CD4-positive, alpha-beta memory T cell (primary cell): ENCODE results near the gene FBLN7. TPM values are rescaled to one million over a fixed set of nuclear protein-coding genes. Genes with fewer than 3 reads are reported as not detected.
A peak's percentile ranks its signal among the peaks of the same experiment; 100 is the strongest.

Experiments used
- CTCF ChIA-PET: fragments of 350-600 bp; sonication (Branson Sonifier 250); formaldehyde crosslinking; loops from one replicate; lab custom pipeline; 2021; ENCODE audit warnings: inconsistent platforms; ENCODE audit not compliant: partially characterized antibody; lab: Charles Lee
- POLR2A ChIA-PET: fragments of 350-600 bp; sonication (Branson Sonifier 250); formaldehyde crosslinking; loops from one replicate; lab custom pipeline; 2021; ENCODE audit not compliant: partially characterized antibody; lab: Charles Lee
- DNase-seq, 5 donors: peaks; one replicate each; pipeline versions ENCODE4 v3.0.0 to v3.0.0-alpha.2; 2020 to 2022; ENCODE audit warnings: mixed read lengths in 1 of 5
- H3K27ac ChIP-seq: one replicate; pipeline ENCODE4 v1.7.0; 2013; ENCODE audit warnings: low read depth, low read length
- H3K27me3 ChIP-seq: 2 replicates; pipeline ENCODE4 v1.7.0; 2013; ENCODE audit warnings: mild to moderate bottlenecking, low read length, moderate library complexity; ENCODE audit not compliant: insufficient read depth
- H3K36me3 ChIP-seq: 2 replicates; pipeline ENCODE4 v1.7.0; 2013; ENCODE audit warnings: mild to moderate bottlenecking, low read length, moderate library complexity; ENCODE audit not compliant: insufficient read depth
- H3K4me1 ChIP-seq: 2 replicates; pipeline ENCODE4 v1.7.0; 2013; ENCODE audit warnings: mild to moderate bottlenecking, low read length, moderate library complexity; ENCODE audit not compliant: insufficient read depth
- H3K4me3 ChIP-seq, 2 donors: one replicate each; pipeline ENCODE4 v1.7.0; 2013; ENCODE audit warnings: low read length in 2 of 2, mild to moderate bottlenecking in 1 of 2
- H3K9me3 ChIP-seq, 2 donors: one replicate each; pipeline ENCODE4 v1.7.0; 2013; ENCODE audit warnings: low read length in 2 of 2, control low read depth in 1 of 2; ENCODE audit not compliant: control insufficient read depth in 1 of 2
- H3K27ac Mint-ChIP-seq, 7 donors: one replicate each; pipeline ENCODE4 v1.8.0; 2020 to 2021; ENCODE audit warnings: mixed read lengths in 7 of 7, mild to moderate bottlenecking in 6 of 7, inconsistent platforms in 3 of 7, moderate library complexity in 3 of 7
- H3K27me3 Mint-ChIP-seq, 2 donors: one replicate each; pipeline ENCODE4 v1.8.0; 2020 to 2021; ENCODE audit warnings: mixed read lengths in 2 of 2
- H3K36me3 Mint-ChIP-seq, 2 donors: one replicate each; pipeline ENCODE4 v1.8.0; 2020 to 2021; ENCODE audit warnings: mixed read lengths in 2 of 2, inconsistent platforms in 1 of 2, mild to moderate bottlenecking in 1 of 2
- H3K4me1 Mint-ChIP-seq, 4 donors: one replicate each; pipeline ENCODE4 v1.8.0; 2020 to 2021; ENCODE audit warnings: mixed read lengths in 4 of 4, mild to moderate bottlenecking in 1 of 4
- H3K4me3 Mint-ChIP-seq, 8 donors: one replicate each; pipeline ENCODE4 v1.8.0; 2020 to 2021; ENCODE audit warnings: mixed read lengths in 8 of 8, mild to moderate bottlenecking in 7 of 8, moderate library complexity in 6 of 8, inconsistent platforms in 3 of 8
- H3K9me3 Mint-ChIP-seq, 8 donors: one replicate each; pipeline ENCODE4 v1.8.0; 2020 to 2021; ENCODE audit warnings: mixed read lengths in 8 of 8, mild to moderate bottlenecking in 5 of 8, inconsistent platforms in 3 of 8, moderate library complexity in 1 of 8
- intact Hi-C: fragments of 100-400 bp; cut with micrococcal nuclease; formaldehyde crosslinking; loops from one replicate; pipeline ENCODE4 v1.15.1; 2023
- polyA plus RNA-seq, 2 donors: library from polyadenylated mRNA; unstranded; fragments of 300-500 nt; fragmentation: Illumina TruSeq; gene quantifications; one replicate each; pipeline ENCODE4 v1.2.3, GENCODE V29; 2021
- total RNA-seq, 2 experiments: library from RNA; stranded (reverse); gene quantifications; one replicate each; pipeline ENCODE4 v1.2.3, GENCODE V29; 2021

FBLN7 gene
- total and polyA plus RNA-seq, 4 experiments from 2014 or later = 29.3 to 41.2 (median 35.7) TPM

GRCh38 chr2:112183327-112184025, 45.3 kb downstream of the FBLN7 start:
- Histone ChIP-seq H3K4me1 (peaks cover 71% of the 10 kb centered on the region), H3K27me3 (no peaks in the 10 kb centered on the region)

DNA sequence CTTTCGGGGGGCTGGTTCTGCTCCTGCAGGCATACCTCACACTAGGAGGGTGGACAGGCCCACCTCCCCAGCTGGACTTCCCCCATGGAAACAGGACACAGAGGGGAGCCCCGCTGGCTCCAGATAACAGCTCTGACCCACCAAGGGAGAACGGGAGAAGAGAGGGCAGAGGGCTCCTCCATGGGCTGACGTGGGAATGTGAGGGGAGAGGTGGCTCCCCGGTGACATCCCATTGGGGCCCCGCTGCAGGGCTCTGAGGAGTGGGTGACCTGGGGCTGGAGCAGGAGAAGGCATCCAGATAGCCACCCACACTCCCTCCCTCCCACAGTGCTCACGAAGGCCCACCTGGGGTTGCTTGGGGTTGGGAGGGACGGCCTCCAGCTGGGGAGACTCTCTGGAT, 45.9 kb downstream of the FBLN7 start:
- H3K36me3 ChIP-seq = peaks cover 4% of the 10 kb centered on the region
- ChIA-PET CTCF (interaction anchor here (3.1 kb wide), 1 partner anchor 72 kb away, joined by 17 read pairs; the partner anchor contains the start of gene ZC3H8), POLR2A (interaction anchor here (1.7 to 6.6 kb wide), 5 partner anchors 10 to 990 kb away, joined by 4 to 73 read pairs (median 41); partner anchors contain the start of genes PSD4 and ZC3H8)
- peak overlapping the region in 1 of 2 donors; percentile 28 for H3K4me3 ChIP-seq
- intact Hi-C loops = loop anchor here (10.0 kb wide), 1 partner anchor 1059 kb away; the partner anchor contains the start of gene BCL2L11
- Mint-ChIP-seq H3K4me3 (peak overlapping the region in 6 of 8 donors; percentile 87 to 94 (median 90)), H3K9me3 (no peaks in the 10 kb centered on the region), H3K27ac (peak overlapping the region; percentile 93 to 98 (median 96)), H3K27me3 (peaks cover 0 to 1% of the 10 kb centered on the region in 2 donors), H3K36me3 (peaks cover 4 to 34% of the 10 kb centered on the region in 2 donors), H3K4me1 (peaks cover 61 to 92% (median 76%) of the 10 kb centered on the region in 4 donors)
- DNase-seq = no peak
- no peaks in the 10 kb centered on the region for H3K9me3 ChIP-seq
- H3K4me1 ChIP-seq = peaks cover 77% of the 10 kb centered on the region
- no peaks in the 10 kb centered on the region for H3K27me3 ChIP-seq
- peak overlapping the region; percentile 72 for H3K27ac ChIP-seq

More at GRCh38 chr2:112183327-112184025, 45.3 kb downstream of the FBLN7 start:
- peak in 1 of 5 donors; percentile 20 for DNase-seq
- peak overlapping the region; percentile 28 to 29 for H3K4me3 ChIP-seq
- Mint-ChIP-seq H3K27ac (peak overlapping the region; percentile 93 to 98 (median 96)), H3K9me3 (no peaks in the 10 kb centered on the region), H3K36me3 (peaks cover 4 to 32% of the 10 kb centered on the region in 2 donors), H3K27me3 (peaks cover 0 to 1% of the 10 kb centered on the region in 2 donors), H3K4me1 (peaks cover 54 to 92% (median 74%) of the 10 kb centered on the region in 4 donors), H3K4me3 (peak overlapping the region; percentile 87 to 94 (median 90))
- H3K9me3 ChIP-seq = no peaks in the 10 kb centered on the region
- H3K27ac ChIP-seq = peak overlapping the region; percentile 72
- CTCF ChIA-PET = interaction anchor here (0.7 to 3.1 kb wide), 6 partner anchors 10 to 129 kb away, joined by 3 to 17 read pairs (median 4); partner anchors contain the start of genes TMEM87B and ZC3H8
- POLR2A ChIA-PET = interaction anchor here (0.8 to 6.6 kb wide), 12 partner anchors 10 to 991 kb away, joined by 3 to 73 read pairs (median 9); partner anchors contain the start of genes PSD4, TMEM87B and ZC3H8
- intact Hi-C loops = loop anchor here (10.0 kb wide), 1 partner anchor 1059 kb away; the partner anchor contains the start of gene BCL2L11
- peaks cover 4% of the 10 kb centered on the region for H3K36me3 ChIP-seq

GRCh38 chr2:112185131-112185530, 46.9 kb downstream of the FBLN7 start:
- POLR2A ChIA-PET = interaction anchor here (2.0 to 6.6 kb wide), 2 partner anchors 9 to 30 kb away, joined by 7 to 73 read pairs; no protein-coding TSS in a partner anchor
- Histone ChIP-seq H3K27ac (peak overlapping the region; percentile 26), H3K27me3 (no peaks in the 10 kb centered on the region), H3K4me1 (peaks cover 88% of the 10 kb centered on the region), H3K4me3 (no peak overlapping the region), H3K9me3 (no peaks in the 10 kb centered on the region), H3K36me3 (peaks cover 4% of the 10 kb centered on the region)
- Mint-ChIP-seq H3K4me3 (peak overlapping the region in 1 of 8 donors; percentile 45), H3K4me1 (peaks cover 60 to 90% (median 76%) of the 10 kb centered on the region in 4 donors), H3K27ac (peak overlapping the region; percentile 75 to 93 (median 85)), H3K27me3 (peaks cover 0 to 1% of the 10 kb centered on the region in 2 donors), H3K36me3 (peaks cover 4 to 34% of the 10 kb centered on the region in 2 donors), H3K9me3 (no peaks in the 10 kb centered on the region)
- CTCF ChIA-PET = interaction anchor here (1.3 kb wide), 1 partner anchor 8 kb away, joined by 3 read pairs; no protein-coding TSS in a partner anchor
- intact Hi-C loops = loop anchor here (5.0 to 10.0 kb wide), 4 partner anchors 47 to 1060 kb away; partner anchors contain the start of genes BCL2L11 and RGPD8
- no peak for DNase-seq

GRCh38 chr2:112187046-112187715, 49.0 kb downstream of the FBLN7 start:
- peaks cover 0 to 1% of the 10 kb centered on the region in 2 donors for H3K27me3 Mint-ChIP-seq
- CTCF ChIA-PET = interaction anchor here (0.8 to 2.4 kb wide), 3 partner anchors 65 to 88 kb away, joined by 3 to 7 read pairs (median 7); no protein-coding TSS in a partner anchor

GRCh38 chr2:112187805-112188596, 49.8 kb downstream of the FBLN7 start:
- Mint-ChIP-seq H3K4me3 (peak overlapping the region; percentile 51 to 86 (median 74)), H3K36me3 (peaks cover 19 to 38% of the 10 kb centered on the region in 2 donors), H3K4me1 (peaks cover 65 to 92% (median 78%) of the 10 kb centered on the region in 4 donors), H3K27me3 (peaks cover 0 to 1% of the 10 kb centered on the region in 2 donors), H3K27ac (peak overlapping the region; percentile 93 to 100 (median 99)), H3K9me3 (no peaks in the 10 kb centered on the region)
- DNase-seq = peak; percentile 84 to 94 (median 87)
- Histone ChIP-seq H3K27ac (peak overlapping the region; percentile 80), H3K36me3 (peaks cover 4% of the 10 kb centered on the region), H3K9me3 (no peaks in the 10 kb centered on the region), H3K4me1 (peaks cover 91% of the 10 kb centered on the region), H3K4me3 (peak overlapping the region in 1 of 2 donors; percentile 30), H3K27me3 (no peaks in the 10 kb centered on the region)
- ChIA-PET POLR2A (interaction anchor here (0.6 to 3.3 kb wide), 10 partner anchors 12 to 133 kb away, joined by 3 to 21 read pairs (median 5); partner anchors contain the start of genes TMEM87B and ZC3H8), CTCF (interaction anchor here (0.5 to 2.4 kb wide), 7 partner anchors 12 to 346 kb away, joined by 3 to 7 read pairs (median 3); partner anchors contain the start of gene ZC3H8)
- intact Hi-C loops = loop anchor here (1.0 to 10.0 kb wide), 8 partner anchors 33 to 1063 kb away; partner anchors contain the start of genes BCL2L11, RGPD8, TMEM87B and ZC3H6

More at GRCh38 chr2:112187046-112187715, 49.0 kb downstream of the FBLN7 start:
- no peaks in the 10 kb centered on the region for H3K27me3 ChIP-seq
- H3K9me3 ChIP-seq = no peaks in the 10 kb centered on the region
- intact Hi-C loops = loop anchor here (5.0 to 10.0 kb wide), 4 partner anchors 45 to 1062 kb away; partner anchors contain the start of genes BCL2L11 and RGPD8
- H3K27ac ChIP-seq = peak overlapping the region; percentile 80
- POLR2A ChIA-PET = interaction anchor here (1.8 to 3.3 kb wide), 4 partner anchors 32 to 67 kb away, joined by 3 to 21 read pairs (median 8); partner anchors contain the start of gene ZC3H8
- H3K4me3 ChIP-seq = peak overlapping the region in 1 of 2 donors; percentile 30
- H3K9me3 Mint-ChIP-seq = no peaks in the 10 kb centered on the region
- H3K4me3 Mint-ChIP-seq = peak overlapping the region; percentile 51 to 86 (median 74)
- H3K27ac Mint-ChIP-seq = peak overlapping the region; percentile 93 to 100 (median 99)
- H3K36me3 Mint-ChIP-seq = peaks cover 12 to 40% of the 10 kb centered on the region in 2 donors
- H3K4me1 Mint-ChIP-seq = peaks cover 68 to 92% (median 80%) of the 10 kb centered on the region in 4 donors
- H3K4me1 ChIP-seq = peaks cover 94% of the 10 kb centered on the region
- DNase-seq = no peak
- H3K36me3 ChIP-seq = peaks cover 4% of the 10 kb centered on the region
